GM12878 (cell line): ENCODE measurements around the gene CAST. TPM values are rescaled to one million over a fixed set of nuclear protein-coding genes. Genes with fewer than 3 reads are reported as not detected.
A peak's percentile ranks its signal among the peaks of the same experiment; 100 is the strongest.

Experiments used
- ASH2L ChIP-seq: fragments of 300-600, 200-600 bp; sonication (generic); IDR thresholded peaks from 2 replicates; pipeline ENCODE4 v1.6.1; 2017; ENCODE audit warnings: low read depth, mild to moderate bottlenecking, borderline replicate concordance
- ATF7 ChIP-seq: fragments of 450-650 bp; IDR thresholded peaks from 2 replicates; pipeline ENCODE4 v1.6.1; 2016; ENCODE audit warnings: low read depth, mild to moderate bottlenecking
- BRCA1 ChIP-seq: IDR thresholded peaks from 2 replicates; pipeline ENCODE4 v1.6.1; 2011; ENCODE audit warnings: low read depth, low read length, improper control_type of control experiment
- CBX5 ChIP-seq: sonication (generic); IDR thresholded peaks from 2 replicates; pipeline ENCODE4 v1.6.1; 2016; ENCODE audit warnings: low read depth, moderate library complexity, mild to moderate bottlenecking, inconsistent platforms
- GATAD2B ChIP-seq: fragments of 450-650 bp; conservative IDR thresholded peaks from 2 replicates; pipeline ENCODE4 v1.6.1; 2017; ENCODE audit warnings: low read depth, mild to moderate bottlenecking, moderate library complexity
- IKZF2 ChIP-seq, 2 experiments: fragments of 450-650 bp; IDR thresholded peaks; 2 replicates each; pipeline ENCODE4 v1.6.1; 2017; ENCODE audit warnings: mild to moderate bottlenecking in 2 of 2, moderate library complexity in 2 of 2
- KLF5 ChIP-seq: fragments of 450-650 bp; IDR thresholded peaks from 2 replicates; pipeline ENCODE4 v1.6.1; 2014; ENCODE audit warnings: mild to moderate bottlenecking; ENCODE audit not compliant: partially characterized antibody
- MEF2A ChIP-seq: IDR thresholded peaks from 2 replicates; pipeline ENCODE4 v1.6.1; 2011; ENCODE audit warnings: low read depth, mild to moderate bottlenecking, low read length, moderate library complexity; ENCODE audit not compliant: insufficient read depth
- MXI1 ChIP-seq: fragments of 150-350 bp; IDR thresholded peaks from 2 replicates; pipeline ENCODE4 v1.6.1; 2011; ENCODE audit warnings: low read depth, mild to moderate bottlenecking, inconsistent platforms, low read length, improper control_type of control experiment
- NFYB ChIP-seq: IDR thresholded peaks from 2 replicates; pipeline ENCODE4 v1.6.1; 2011; ENCODE audit warnings: low read depth, mild to moderate bottlenecking, low read length, improper control_type of control experiment, moderate library complexity; ENCODE audit not compliant: insufficient read depth
- NR2C1 ChIP-seq: fragments of 450-650 bp; IDR thresholded peaks from 2 replicates; pipeline ENCODE4 v1.6.1; 2017; ENCODE audit warnings: antibody characterized with exemption, mild to moderate bottlenecking, moderate library complexity
- POLR2AphosphoS2 ChIP-seq: IDR thresholded peaks from 2 replicates; pipeline ENCODE4 v1.6.1; 2011; ENCODE audit warnings: low read depth, mild to moderate bottlenecking, low read length, improper control_type of control experiment, moderate library complexity
- RAD51 ChIP-seq: fragments of 450-650 bp; IDR thresholded peaks from 2 replicates; pipeline ENCODE4 v1.6.1; 2016; ENCODE audit warnings: moderate library complexity, mild to moderate bottlenecking, inconsistent platforms
- RUNX3 ChIP-seq: IDR thresholded peaks from 2 replicates; pipeline ENCODE4 v1.6.1; 2012; ENCODE audit warnings: low read length, inconsistent platforms
- SMAD1 ChIP-seq: fragments of 450-650 bp; IDR thresholded peaks from 2 replicates; pipeline ENCODE4 v1.6.1; 2018; ENCODE audit warnings: mild to moderate bottlenecking, low read depth; ENCODE audit not compliant: partially characterized antibody
- TARDBP ChIP-seq: IDR thresholded peaks from 2 replicates; pipeline ENCODE4 v1.6.1; 2016; ENCODE audit warnings: borderline replicate concordance
- TCF3 ChIP-seq: IDR thresholded peaks from 2 replicates; pipeline ENCODE4 v1.6.1; 2012; ENCODE audit warnings: low read depth, mild to moderate bottlenecking, low read length, borderline replicate concordance; ENCODE audit not compliant: insufficient read depth
- ZNF384 ChIP-seq: IDR thresholded peaks from 2 replicates; pipeline ENCODE4 v1.6.1; 2012; ENCODE audit warnings: low read depth, mild to moderate bottlenecking, low read length, improper control_type of control experiment, borderline replicate concordance
- ZNF622 ChIP-seq: fragments of 450-650 bp; IDR thresholded peaks from 2 replicates; pipeline ENCODE4 v1.6.1; 2017; ENCODE audit warnings: mild to moderate bottlenecking, inconsistent platforms
- ZZZ3 ChIP-seq: IDR thresholded peaks from 2 replicates; pipeline ENCODE4 v1.6.1; 2011; ENCODE audit warnings: low read depth; ENCODE audit not compliant: control insufficient read depth, insufficient read length
- polyA plus RNA-seq, 11 experiments: library from polyadenylated mRNA; depleted of rRNA in 4 of 11; unstranded in 6 of 11; stranded (reverse) in 5 of 11; fragments of >200 nt; fragmentation: Nextera tagmentation in 4 of 11; fragmentation: Illumina TruSeq in 1 of 11; extraction: Ambion mirVana in 4 of 11; extraction: Trizol in 1 of 11; gene quantifications; 1 replicate in 1 of 11; 2 replicates in 10 of 11; pipeline versions ENCODE4 v1.2.1 to v1.2.3, GENCODE V29; 2011 to 2016; ENCODE audit warnings: inconsistent platforms in 2 of 11, missing spikeins in 2 of 11, low read depth in 1 of 11
- total RNA-seq, 4 experiments: library from RNA; depleted of rRNA in 3 of 4; stranded (reverse); fragments of >200 nt in 3 of 4; fragmentation: Illumina TruSeq in 1 of 4; extraction: Trizol in 1 of 4; gene quantifications; 2 replicates each; pipeline versions ENCODE4 v1.2.1 to v1.2.3, GENCODE V29; 2013 to 2021
- TF ChIP-seq, protein P1 (sequence below): IDR thresholded peaks from 2 replicates; pipeline ENCODE4 v1.6.1; 2012; ENCODE audit warnings: improper control_type of control experiment, low read depth, low read length; ENCODE audit not compliant: insufficient replicate concordance
- TF ChIP-seq, protein P2 (sequence below): fragments of 450-650 bp; IDR thresholded peaks from 2 replicates; pipeline ENCODE4 v1.6.1; 2017; ENCODE audit warnings: antibody characterized with exemption, mild to moderate bottlenecking, moderate library complexity
- TF ChIP-seq, protein P3 (sequence below): fragments of 450-650 bp; IDR thresholded peaks from 2 replicates; pipeline ENCODE4 v1.6.1; 2017; ENCODE audit warnings: mild to moderate bottlenecking

Gene CAST
- total and polyA plus RNA-seq, 10 of the 15 experiments (the other 5 are each of a cell fraction or from before 2014, with no cell fraction given), result 31.7 to 140 (median 68.5) TPM

DNA sequence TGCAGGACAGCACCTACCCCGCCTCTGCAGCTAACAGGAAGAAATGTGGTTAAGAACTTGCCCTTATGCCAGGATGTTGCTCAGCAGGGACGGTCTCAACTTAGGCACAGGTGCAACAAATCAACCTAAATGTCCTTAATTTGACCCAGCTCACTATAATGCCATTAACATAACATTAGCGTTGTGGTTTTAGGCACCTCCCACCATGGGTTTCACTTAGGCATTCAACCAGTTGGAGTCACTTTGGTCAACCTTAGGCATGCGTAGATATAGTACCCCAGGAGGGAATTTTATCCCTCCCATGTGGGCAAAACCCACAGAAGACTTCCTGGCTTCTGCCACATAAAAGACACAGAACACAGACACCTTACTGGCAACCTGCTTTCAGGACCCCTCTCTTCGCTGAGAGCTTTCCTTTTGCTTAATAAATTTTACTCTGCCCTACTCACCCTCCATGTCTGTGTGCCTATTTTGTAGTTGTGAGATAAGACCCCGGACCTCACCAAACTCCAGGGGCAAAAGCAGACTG lies 154.3 kb downstream of the CAST start (continued):
- TF ChIP-seq TARDBP (no peak), GATAD2B (peak; percentile 44; the same call in 1 of the 2 replicates), SMAD1 (no peak), POLR2AphosphoS2 (no peak), ZZZ3 (no peak), MXI1 (no peak), IKZF2 (IDR thresholded peaks at IDR 0.05) (peak; percentile 70 to 73), NR2C1 (no peak), ASH2L (no peak), ZNF384 (no peak), BRCA1 (no peak), NFYB (no peak), RAD51 (no peak), TCF3 (no peak), CBX5 (no peak), RUNX3 (peak; percentile 84), ATF7 (no peak), ZNF622 (no peak), KLF5 (no peak), MEF2A (no peak)
- TF ChIP-seq, protein P1, sequence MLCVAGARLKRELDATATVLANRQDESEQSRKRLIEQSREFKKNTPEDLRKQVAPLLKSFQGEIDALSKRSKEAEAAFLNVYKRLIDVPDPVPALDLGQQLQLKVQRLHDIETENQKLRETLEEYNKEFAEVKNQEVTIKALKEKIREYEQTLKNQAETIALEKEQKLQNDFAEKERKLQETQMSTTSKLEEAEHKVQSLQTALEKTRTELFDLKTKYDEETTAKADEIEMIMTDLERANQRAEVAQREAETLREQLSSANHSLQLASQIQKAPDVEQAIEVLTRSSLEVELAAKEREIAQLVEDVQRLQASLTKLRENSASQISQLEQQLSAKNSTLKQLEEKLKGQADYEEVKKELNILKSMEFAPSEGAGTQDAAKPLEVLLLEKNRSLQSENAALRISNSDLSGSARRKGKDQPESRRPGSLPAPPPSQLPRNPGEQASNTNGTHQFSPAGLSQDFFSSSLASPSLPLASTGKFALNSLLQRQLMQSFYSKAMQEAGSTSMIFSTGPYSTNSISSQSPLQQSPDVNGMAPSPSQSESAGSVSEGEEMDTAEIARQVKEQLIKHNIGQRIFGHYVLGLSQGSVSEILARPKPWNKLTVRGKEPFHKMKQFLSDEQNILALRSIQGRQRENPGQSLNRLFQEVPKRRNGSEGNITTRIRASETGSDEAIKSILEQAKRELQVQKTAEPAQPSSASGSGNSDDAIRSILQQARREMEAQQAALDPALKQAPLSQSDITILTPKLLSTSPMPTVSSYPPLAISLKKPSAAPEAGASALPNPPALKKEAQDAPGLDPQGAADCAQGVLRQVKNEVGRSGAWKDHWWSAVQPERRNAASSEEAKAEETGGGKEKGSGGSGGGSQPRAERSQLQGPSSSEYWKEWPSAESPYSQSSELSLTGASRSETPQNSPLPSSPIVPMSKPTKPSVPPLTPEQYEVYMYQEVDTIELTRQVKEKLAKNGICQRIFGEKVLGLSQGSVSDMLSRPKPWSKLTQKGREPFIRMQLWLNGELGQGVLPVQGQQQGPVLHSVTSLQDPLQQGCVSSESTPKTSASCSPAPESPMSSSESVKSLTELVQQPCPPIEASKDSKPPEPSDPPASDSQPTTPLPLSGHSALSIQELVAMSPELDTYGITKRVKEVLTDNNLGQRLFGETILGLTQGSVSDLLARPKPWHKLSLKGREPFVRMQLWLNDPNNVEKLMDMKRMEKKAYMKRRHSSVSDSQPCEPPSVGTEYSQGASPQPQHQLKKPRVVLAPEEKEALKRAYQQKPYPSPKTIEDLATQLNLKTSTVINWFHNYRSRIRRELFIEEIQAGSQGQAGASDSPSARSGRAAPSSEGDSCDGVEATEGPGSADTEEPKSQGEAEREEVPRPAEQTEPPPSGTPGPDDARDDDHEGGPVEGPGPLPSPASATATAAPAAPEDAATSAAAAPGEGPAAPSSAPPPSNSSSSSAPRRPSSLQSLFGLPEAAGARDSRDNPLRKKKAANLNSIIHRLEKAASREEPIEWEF, result no peak
- TF ChIP-seq, protein P2, sequence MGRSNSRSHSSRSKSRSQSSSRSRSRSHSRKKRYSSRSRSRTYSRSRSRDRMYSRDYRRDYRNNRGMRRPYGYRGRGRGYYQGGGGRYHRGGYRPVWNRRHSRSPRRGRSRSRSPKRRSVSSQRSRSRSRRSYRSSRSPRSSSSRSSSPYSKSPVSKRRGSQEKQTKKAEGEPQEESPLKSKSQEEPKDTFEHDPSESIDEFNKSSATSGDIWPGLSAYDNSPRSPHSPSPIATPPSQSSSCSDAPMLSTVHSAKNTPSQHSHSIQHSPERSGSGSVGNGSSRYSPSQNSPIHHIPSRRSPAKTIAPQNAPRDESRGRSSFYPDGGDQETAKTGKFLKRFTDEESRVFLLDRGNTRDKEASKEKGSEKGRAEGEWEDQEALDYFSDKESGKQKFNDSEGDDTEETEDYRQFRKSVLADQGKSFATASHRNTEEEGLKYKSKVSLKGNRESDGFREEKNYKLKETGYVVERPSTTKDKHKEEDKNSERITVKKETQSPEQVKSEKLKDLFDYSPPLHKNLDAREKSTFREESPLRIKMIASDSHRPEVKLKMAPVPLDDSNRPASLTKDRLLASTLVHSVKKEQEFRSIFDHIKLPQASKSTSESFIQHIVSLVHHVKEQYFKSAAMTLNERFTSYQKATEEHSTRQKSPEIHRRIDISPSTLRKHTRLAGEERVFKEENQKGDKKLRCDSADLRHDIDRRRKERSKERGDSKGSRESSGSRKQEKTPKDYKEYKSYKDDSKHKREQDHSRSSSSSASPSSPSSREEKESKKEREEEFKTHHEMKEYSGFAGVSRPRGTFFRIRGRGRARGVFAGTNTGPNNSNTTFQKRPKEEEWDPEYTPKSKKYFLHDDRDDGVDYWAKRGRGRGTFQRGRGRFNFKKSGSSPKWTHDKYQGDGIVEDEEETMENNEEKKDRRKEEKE, result no peak
- TF ChIP-seq, protein P3, sequence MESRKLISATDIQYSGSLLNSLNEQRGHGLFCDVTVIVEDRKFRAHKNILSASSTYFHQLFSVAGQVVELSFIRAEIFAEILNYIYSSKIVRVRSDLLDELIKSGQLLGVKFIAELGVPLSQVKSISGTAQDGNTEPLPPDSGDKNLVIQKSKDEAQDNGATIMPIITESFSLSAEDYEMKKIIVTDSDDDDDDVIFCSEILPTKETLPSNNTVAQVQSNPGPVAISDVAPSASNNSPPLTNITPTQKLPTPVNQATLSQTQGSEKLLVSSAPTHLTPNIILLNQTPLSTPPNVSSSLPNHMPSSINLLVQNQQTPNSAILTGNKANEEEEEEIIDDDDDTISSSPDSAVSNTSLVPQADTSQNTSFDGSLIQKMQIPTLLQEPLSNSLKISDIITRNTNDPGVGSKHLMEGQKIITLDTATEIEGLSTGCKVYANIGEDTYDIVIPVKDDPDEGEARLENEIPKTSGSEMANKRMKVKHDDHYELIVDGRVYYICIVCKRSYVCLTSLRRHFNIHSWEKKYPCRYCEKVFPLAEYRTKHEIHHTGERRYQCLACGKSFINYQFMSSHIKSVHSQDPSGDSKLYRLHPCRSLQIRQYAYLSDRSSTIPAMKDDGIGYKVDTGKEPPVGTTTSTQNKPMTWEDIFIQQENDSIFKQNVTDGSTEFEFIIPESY, result no peak
